Right lobe of liver (tissue), 4 donors: Measurements from ENCODE around the gene DOCK3.

ENCODE experiments used
- POLR2A ChIP-seq: fragments of 450-650 bp; IDR thresholded peaks from one replicate; pipeline ENCODE4 v1.6.1; 2017; ENCODE audit warnings: antibody characterized with exemption, mild to moderate bottlenecking
- TF ChIP-seq, protein P1 (sequence below), 4 donors: fragments of 200-600 bp in 3 of 4; fragments of 450-650 bp in 1 of 4; IDR thresholded peaks; one replicate each; pipeline versions ENCODE4 v1.5.1 to v1.8.0; 2016 to 2022; ENCODE audit warnings: antibody characterized with exemption in 4 of 4, mild to moderate bottlenecking in 2 of 4
- donor health status: DM: no; HTN: no; CAD: no.
- donor health status: DM: no; HTN: no; CAD: no.
- donor health status: DM: no; HTN: yes; CAD: no.

DNA sequence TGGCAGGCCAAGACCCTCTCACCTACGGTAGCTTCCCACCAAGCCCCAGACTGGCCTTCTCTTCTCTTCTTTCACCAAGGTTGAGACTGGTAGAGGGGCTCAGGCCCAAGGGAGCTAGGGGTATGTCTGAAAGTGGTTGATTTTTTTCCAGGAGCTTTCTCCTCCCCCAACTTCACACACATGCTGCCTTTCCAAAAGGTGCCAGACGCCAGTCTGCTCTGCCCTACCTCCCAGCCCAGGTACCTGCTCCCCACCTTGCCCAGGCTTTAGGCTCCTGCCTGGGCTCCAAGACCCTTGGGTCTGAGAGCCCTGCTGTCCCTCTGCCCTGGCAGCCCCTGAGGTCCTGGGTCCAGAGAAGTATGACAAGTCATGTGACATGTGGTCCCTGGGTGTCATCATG lies 29.3 kb upstream of the DOCK3 start:
- TF ChIP-seq, protein P1, sequence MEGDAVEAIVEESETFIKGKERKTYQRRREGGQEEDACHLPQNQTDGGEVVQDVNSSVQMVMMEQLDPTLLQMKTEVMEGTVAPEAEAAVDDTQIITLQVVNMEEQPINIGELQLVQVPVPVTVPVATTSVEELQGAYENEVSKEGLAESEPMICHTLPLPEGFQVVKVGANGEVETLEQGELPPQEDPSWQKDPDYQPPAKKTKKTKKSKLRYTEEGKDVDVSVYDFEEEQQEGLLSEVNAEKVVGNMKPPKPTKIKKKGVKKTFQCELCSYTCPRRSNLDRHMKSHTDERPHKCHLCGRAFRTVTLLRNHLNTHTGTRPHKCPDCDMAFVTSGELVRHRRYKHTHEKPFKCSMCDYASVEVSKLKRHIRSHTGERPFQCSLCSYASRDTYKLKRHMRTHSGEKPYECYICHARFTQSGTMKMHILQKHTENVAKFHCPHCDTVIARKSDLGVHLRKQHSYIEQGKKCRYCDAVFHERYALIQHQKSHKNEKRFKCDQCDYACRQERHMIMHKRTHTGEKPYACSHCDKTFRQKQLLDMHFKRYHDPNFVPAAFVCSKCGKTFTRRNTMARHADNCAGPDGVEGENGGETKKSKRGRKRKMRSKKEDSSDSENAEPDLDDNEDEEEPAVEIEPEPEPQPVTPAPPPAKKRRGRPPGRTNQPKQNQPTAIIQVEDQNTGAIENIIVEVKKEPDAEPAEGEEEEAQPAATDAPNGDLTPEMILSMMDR (IDR thresholded peaks at IDR 0.05): no peak
- TF ChIP-seq POLR2A: no peak
